Peyer's patch (tissue), 4 donors: Measurements from ENCODE around the gene KCNQ1. TPM values are rescaled to one million over a fixed set of nuclear protein-coding genes. Genes with fewer than 3 reads are reported as not detected.
"Not testable (repeated sequence)": the region's sequence is repeated elsewhere in the genome, so short reads cannot be mapped to it uniquely, and the experiment has no call there.

ENCODE experiments used
- DNase-seq, 3 donors: peaks; one replicate each; pipeline ENCODE4 v3.0.0-alpha.2; 2017 to 2019
- H3K27ac ChIP-seq, 4 donors: fragments of 200-600 bp; sonication (generic); one replicate each; pipeline ENCODE4 v1.5.1; 2016 to 2019
- H3K27me3 ChIP-seq, 2 donors: fragments of 200-600 bp; sonication (generic); one replicate each; pipeline ENCODE4 v1.5.1; 2019
- H3K36me3 ChIP-seq, 3 donors: fragments of 200-600 bp; sonication (generic); one replicate each; pipeline ENCODE4 v1.5.1; 2016 to 2019
- H3K4me1 ChIP-seq, 4 donors: fragments of 200-600 bp; sonication (generic); one replicate each; pipeline ENCODE4 v1.5.1; 2016 to 2019
- H3K4me3 ChIP-seq, 4 donors: fragments of 200-600 bp; sonication (generic); 1 replicate in 3 of 4; 2 replicates in 1 of 4; pipeline ENCODE4 v1.5.1; 2016 to 2019; ENCODE audit warnings: mild to moderate bottlenecking in 1 of 4
- H3K9me3 ChIP-seq, 4 donors: fragments of 200-600 bp; sonication (generic); one replicate each; pipeline ENCODE4 v1.5.1; 2016 to 2019; ENCODE audit warnings: mild to moderate bottlenecking in 1 of 4
- POLR2A ChIP-seq, 2 donors: fragments of 450-650 bp; IDR thresholded peaks; one replicate each; pipeline ENCODE4 v1.5.1; 2017; ENCODE audit warnings: antibody characterized with exemption in 2 of 2, mild to moderate bottlenecking in 2 of 2, moderate library complexity in 2 of 2
- total RNA-seq, 4 donors: library from RNA; depleted of rRNA; stranded (reverse); fragments of >200 nt; gene quantifications; one replicate each; pipeline ENCODE4 v1.1.0, GENCODE V29; 2016
- TF ChIP-seq, protein P1 (sequence below), 6 experiments: fragments of 450-650 bp in 4 of 6; fragments of 200-600 bp in 2 of 6; sonication (generic) in 1 of 6; IDR thresholded peaks; one replicate each; pipeline ENCODE4 v1.5.1; 2017 to 2019; ENCODE audit warnings: antibody characterized with exemption in 6 of 6, mild to moderate bottlenecking in 3 of 6, moderate library complexity in 1 of 6

KCNQ1 gene
- total RNA-seq, 4 donors from 2014 or later: 50.6 to 66.4 (median 54.2) TPM

DNA sequence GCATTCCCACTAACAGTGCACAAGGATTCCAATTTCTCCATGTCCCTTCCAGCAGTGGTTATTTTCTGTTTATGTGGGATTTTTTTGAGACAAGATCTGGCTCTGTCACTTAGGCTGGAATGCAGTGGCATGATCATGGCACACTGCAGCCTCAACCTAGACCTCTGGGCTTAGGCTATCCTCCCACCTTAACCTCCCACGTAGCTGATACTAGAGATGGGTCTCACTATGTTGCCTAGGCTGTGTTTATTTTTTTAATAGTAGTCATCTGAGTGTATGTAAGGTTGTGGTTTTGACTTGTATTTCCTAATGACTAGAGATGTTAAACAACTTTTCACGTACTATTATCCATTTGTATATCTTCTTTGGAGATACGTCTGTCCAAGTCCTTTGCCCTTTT is 180.4 kb downstream of the KCNQ1 start:
- no peak overlapping the region for H3K27ac ChIP-seq
- no peaks in the 10 kb centered on the region for H3K36me3 ChIP-seq
- TF ChIP-seq, protein P1, sequence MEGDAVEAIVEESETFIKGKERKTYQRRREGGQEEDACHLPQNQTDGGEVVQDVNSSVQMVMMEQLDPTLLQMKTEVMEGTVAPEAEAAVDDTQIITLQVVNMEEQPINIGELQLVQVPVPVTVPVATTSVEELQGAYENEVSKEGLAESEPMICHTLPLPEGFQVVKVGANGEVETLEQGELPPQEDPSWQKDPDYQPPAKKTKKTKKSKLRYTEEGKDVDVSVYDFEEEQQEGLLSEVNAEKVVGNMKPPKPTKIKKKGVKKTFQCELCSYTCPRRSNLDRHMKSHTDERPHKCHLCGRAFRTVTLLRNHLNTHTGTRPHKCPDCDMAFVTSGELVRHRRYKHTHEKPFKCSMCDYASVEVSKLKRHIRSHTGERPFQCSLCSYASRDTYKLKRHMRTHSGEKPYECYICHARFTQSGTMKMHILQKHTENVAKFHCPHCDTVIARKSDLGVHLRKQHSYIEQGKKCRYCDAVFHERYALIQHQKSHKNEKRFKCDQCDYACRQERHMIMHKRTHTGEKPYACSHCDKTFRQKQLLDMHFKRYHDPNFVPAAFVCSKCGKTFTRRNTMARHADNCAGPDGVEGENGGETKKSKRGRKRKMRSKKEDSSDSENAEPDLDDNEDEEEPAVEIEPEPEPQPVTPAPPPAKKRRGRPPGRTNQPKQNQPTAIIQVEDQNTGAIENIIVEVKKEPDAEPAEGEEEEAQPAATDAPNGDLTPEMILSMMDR (IDR thresholded peaks at IDR 0.05): no peak
- no peak for TF ChIP-seq POLR2A (IDR thresholded peaks at IDR 0.05)
- no peak overlapping the region for H3K4me3 ChIP-seq
- no peaks in the 10 kb centered on the region for H3K4me1 ChIP-seq
- no peaks in the 10 kb centered on the region for H3K27me3 ChIP-seq
- H3K9me3 ChIP-seq: no peaks in the 10 kb centered on the region
- no peak for DNase-seq

DNA sequence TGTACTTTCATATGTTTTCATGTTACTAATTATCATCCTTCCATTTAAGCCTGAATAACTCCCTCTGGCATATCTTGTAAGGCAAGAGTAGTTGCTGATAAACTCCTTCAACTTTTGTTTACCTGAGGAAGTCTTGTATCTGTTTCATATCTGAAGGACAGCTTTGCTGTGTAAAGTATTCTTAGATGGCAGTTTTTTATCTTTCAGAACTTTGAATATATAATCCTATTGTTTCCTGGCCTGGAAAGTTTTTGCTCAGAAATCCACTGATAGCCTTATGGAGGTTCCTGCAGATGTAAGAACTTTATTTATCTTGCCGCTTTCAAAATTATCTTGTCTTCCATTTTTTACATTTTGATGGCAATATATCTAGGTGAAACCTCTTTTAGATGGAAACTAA is 185.9 kb downstream of the KCNQ1 start:
- no peak for DNase-seq
- Histone ChIP-seq H3K4me3 (no peak overlapping the region), H3K27me3 (no peaks in the 10 kb centered on the region), H3K9me3 (no peaks in the 10 kb centered on the region), H3K27ac (no peak overlapping the region), H3K4me1 (no peaks in the 10 kb centered on the region), H3K36me3 (no peaks in the 10 kb centered on the region)
- TF ChIP-seq, protein P1 (IDR thresholded peaks at IDR 0.05): no peak
- no peak for TF ChIP-seq POLR2A (IDR thresholded peaks at IDR 0.05)

DNA sequence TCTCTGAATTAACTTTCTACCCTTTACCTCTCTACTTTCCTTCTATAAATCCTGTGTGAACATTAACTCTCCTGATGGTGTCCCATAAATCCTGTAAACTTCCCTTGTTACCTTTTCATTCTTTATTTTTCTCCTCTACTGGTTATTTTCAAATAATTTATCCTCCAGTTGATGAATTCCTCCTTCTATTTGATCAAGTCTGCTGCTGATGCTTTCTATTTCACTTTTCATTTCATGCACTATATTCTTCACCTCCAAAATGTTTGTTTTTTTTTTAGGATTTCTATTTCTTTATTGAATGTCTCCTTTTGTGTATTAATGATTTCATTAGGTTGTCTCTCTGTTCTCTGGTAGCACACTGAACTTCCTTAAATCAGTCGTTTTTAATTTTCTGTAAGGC is 186.4 kb downstream of the KCNQ1 start:
- DNase-seq: no peak
- Histone ChIP-seq H3K27me3 (no peaks in the 10 kb centered on the region), H3K36me3 (no peaks in the 10 kb centered on the region), H3K4me3 (no peak overlapping the region), H3K4me1 (no peaks in the 10 kb centered on the region), H3K27ac (no peak overlapping the region), H3K9me3 (no peaks in the 10 kb centered on the region)
- TF ChIP-seq, protein P1 (IDR thresholded peaks at IDR 0.05): no peak
- TF ChIP-seq POLR2A (IDR thresholded peaks at IDR 0.05): no peak

DNA sequence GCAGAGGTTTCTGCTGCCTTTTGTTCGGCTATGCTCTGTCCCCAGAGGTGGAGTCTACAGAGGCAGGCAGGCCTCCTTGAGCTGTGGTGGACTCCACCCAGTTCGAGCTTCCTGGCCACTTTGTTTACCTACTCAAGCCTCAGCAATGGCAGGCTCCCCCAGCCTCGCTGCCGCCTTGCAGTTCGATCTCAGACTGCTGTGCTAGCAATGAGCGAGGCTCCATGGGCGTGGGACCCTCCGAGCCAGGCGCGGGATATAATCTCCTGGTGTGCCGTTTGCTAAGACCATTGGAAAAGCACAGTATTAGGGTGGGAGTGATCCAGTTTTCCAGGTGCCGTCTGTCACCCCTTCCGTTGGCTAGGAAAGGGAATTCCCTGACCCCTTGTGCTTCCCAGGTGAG is 195.0 kb downstream of the KCNQ1 start:
- DNase-seq, H3K27me3 ChIP-seq: not testable (repeated sequence)
- peaks cover 0 to 28% (median 5%) of the 10 kb centered on the region in 4 donors for H3K9me3 ChIP-seq

DNA sequence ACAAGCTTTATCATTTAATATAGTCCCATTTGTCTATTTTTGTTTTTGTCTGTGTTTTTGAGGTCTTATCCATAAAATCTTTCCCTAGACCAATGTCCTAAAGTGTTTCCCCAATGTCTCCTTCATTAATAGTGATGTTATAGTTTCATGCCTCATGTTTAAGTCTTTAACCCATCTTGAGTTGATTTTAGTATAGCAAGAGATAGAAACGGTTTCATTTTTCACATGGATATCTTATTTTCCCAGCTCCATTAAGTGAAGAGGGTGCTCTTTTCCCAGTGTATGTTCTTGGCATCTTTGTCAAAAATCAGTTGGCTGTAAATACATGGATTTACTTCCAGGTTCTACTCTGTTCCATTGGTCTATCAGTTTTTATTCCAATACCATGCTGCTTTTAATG is 196.8 kb downstream of the KCNQ1 start:
- TF ChIP-seq, protein P1 (IDR thresholded peaks at IDR 0.05): no peak
- TF ChIP-seq POLR2A (IDR thresholded peaks at IDR 0.05): no peak
- no peak overlapping the region for H3K4me3 ChIP-seq
- no peak for DNase-seq
- H3K36me3 ChIP-seq: no peaks in the 10 kb centered on the region
- peaks cover 0 to 44% (median 5%) of the 10 kb centered on the region in 4 donors for H3K9me3 ChIP-seq
- no peaks in the 10 kb centered on the region for H3K27me3 ChIP-seq
- no peaks in the 10 kb centered on the region for H3K4me1 ChIP-seq
- H3K27ac ChIP-seq: no peak overlapping the region

More for the DNA sequence above, 195.0 kb downstream of the KCNQ1 start:
- not testable (repeated sequence) for H3K27ac ChIP-seq, H3K36me3 ChIP-seq, H3K4me3 ChIP-seq, H3K4me1 ChIP-seq

DNA sequence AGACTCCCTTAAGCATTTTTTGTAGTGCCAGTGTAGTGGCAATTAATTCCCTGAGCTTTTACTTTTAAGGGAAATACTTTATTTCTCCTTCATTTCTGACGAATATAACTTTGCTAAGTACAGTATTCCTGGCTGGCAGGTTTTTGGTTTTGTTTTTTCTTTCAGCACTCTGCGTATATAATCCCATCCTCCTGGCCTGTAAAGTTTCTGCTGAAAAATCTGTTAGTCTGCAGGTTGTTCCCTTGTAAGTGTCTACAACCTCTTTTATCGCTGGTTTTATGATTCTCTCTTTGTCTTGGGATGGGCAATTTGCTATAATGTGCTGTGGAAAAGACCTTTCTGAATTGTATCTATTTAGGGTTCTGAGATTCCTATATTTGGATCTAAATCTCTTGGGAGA is 198.9 kb downstream of the KCNQ1 start:
- no peak for TF ChIP-seq POLR2A (IDR thresholded peaks at IDR 0.05)
- TF ChIP-seq, protein P1 (IDR thresholded peaks at IDR 0.05): no peak
- Histone ChIP-seq H3K27me3 (no peaks in the 10 kb centered on the region), H3K4me1 (no peaks in the 10 kb centered on the region), H3K36me3 (no peaks in the 10 kb centered on the region), H3K4me3 (no peak overlapping the region), H3K9me3 (peaks cover 0 to 55% (median 5%) of the 10 kb centered on the region in 4 donors), H3K27ac (no peak overlapping the region)
- no peak for DNase-seq
